NT2/D1 (cell line): ENCODE measurements around the gene SCN9A.

Experiments used
- DNase-seq: peaks from one replicate; pipeline ENCODE4 v3.0.0-alpha.2; 2011; ENCODE audit warnings: low read depth, low spot score
- H3K27me3 ChIP-seq: 2 replicates; pipeline ENCODE4 v1.6.0; 2011; ENCODE audit warnings: mild to moderate bottlenecking; ENCODE audit not compliant: insufficient read length, insufficient read depth
- H3K36me3 ChIP-seq: 2 replicates; pipeline ENCODE4 v1.6.1; 2011; ENCODE audit warnings: mild to moderate bottlenecking, low read length, mixed read lengths; ENCODE audit not compliant: insufficient read depth, insufficient read length
- H3K4me1 ChIP-seq: 2 replicates; pipeline ENCODE4 v1.5.1; 2011; ENCODE audit not compliant: insufficient read depth, insufficient read length
- H3K4me3 ChIP-seq: 2 replicates; pipeline ENCODE4 v1.5.1; 2011; ENCODE audit warnings: low read depth; ENCODE audit not compliant: insufficient read length
- H3K9ac ChIP-seq: 2 replicates; pipeline ENCODE4 v1.6.0; 2011; ENCODE audit warnings: low read depth; ENCODE audit not compliant: insufficient read length
- H3K9me3 ChIP-seq: 2 replicates; pipeline ENCODE4 v1.5.1; 2011; ENCODE audit warnings: mild to moderate bottlenecking, low read length; ENCODE audit not compliant: insufficient read depth
- SUZ12 ChIP-seq: IDR thresholded peaks from 2 replicates; pipeline ENCODE4 v1.6.1; 2011; ENCODE audit not compliant: insufficient read length, insufficient read depth; ENCODE audit errors: extremely low read depth
- YY1 ChIP-seq: IDR thresholded peaks from 2 replicates; pipeline ENCODE4 v1.6.1; 2011; ENCODE audit not compliant: insufficient read length, insufficient read depth
- ZNF274 ChIP-seq: IDR thresholded peaks from 2 replicates; pipeline ENCODE4 v1.6.1; 2011; ENCODE audit warnings: mild to moderate bottlenecking, low read depth, low read length

SCN9A gene

GRCh38 chr2:166334805-166335204, 40.9 kb downstream of the SCN9A start:
- no peak for TF ChIP-seq YY1
- TF ChIP-seq SUZ12 = no peak
- TF ChIP-seq ZNF274 = no peak
- Histone ChIP-seq H3K4me3 (no peak overlapping the region), H3K36me3 (no peaks in the 10 kb centered on the region), H3K4me1 (no peaks in the 10 kb centered on the region), H3K9me3 (no peaks in the 10 kb centered on the region), H3K9ac (no peak overlapping the region), H3K27me3 (no peaks in the 10 kb centered on the region)
- DNase-seq = no peak

GRCh38 chr2:166333801-166334200, 41.9 kb downstream of the SCN9A start:
- no peak overlapping the region for H3K9ac ChIP-seq
- DNase-seq = no peak
- H3K4me3 ChIP-seq = no peak overlapping the region
- no peak for TF ChIP-seq YY1
- no peak for TF ChIP-seq ZNF274
- no peak for TF ChIP-seq SUZ12
- no peaks in the 10 kb centered on the region for H3K36me3 ChIP-seq
- no peaks in the 10 kb centered on the region for H3K9me3 ChIP-seq
- H3K4me1 ChIP-seq = no peaks in the 10 kb centered on the region
- no peaks in the 10 kb centered on the region for H3K27me3 ChIP-seq

GRCh38 chr2:166332106-166332505, 43.6 kb downstream of the SCN9A start:
- DNase-seq = no peak
- Histone ChIP-seq H3K4me3 (no peak overlapping the region), H3K4me1 (no peaks in the 10 kb centered on the region), H3K27me3 (no peaks in the 10 kb centered on the region), H3K36me3 (no peaks in the 10 kb centered on the region), H3K9me3 (no peaks in the 10 kb centered on the region), H3K9ac (no peak overlapping the region)
- no peak for TF ChIP-seq YY1
- no peak for TF ChIP-seq ZNF274
- no peak for TF ChIP-seq SUZ12

- TF ChIP-seq YY1 (no peak), ZNF274 (no peak), SUZ12 (no peak)
- Histone ChIP-seq H3K36me3 (no peaks in the 10 kb centered on the region), H3K4me1 (no peaks in the 10 kb centered on the region), H3K4me3 (no peak overlapping the region), H3K27me3 (no peaks in the 10 kb centered on the region), H3K9me3 (no peaks in the 10 kb centered on the region), H3K9ac (no peak overlapping the region)
- no peak for DNase-seq
These were observed 44.3 kb downstream of the SCN9A start for GRCh38 chr2:166331468-166331867.

- no peaks in the 10 kb centered on the region for H3K9me3 ChIP-seq
These were observed 46.3 kb downstream of the SCN9A start for GRCh38 chr2:166329465-166329864.

GRCh38 chr2:166328147-166328546, 47.6 kb downstream of the SCN9A start:
- H3K9me3 ChIP-seq = no peaks in the 10 kb centered on the region
- no peak for DNase-seq
- H3K36me3 ChIP-seq = no peaks in the 10 kb centered on the region
- H3K27me3 ChIP-seq = no peaks in the 10 kb centered on the region
- no peak overlapping the region for H3K9ac ChIP-seq
- TF ChIP-seq SUZ12 (no peak), ZNF274 (no peak), YY1 (no peak)
- no peak overlapping the region for H3K4me3 ChIP-seq
- no peaks in the 10 kb centered on the region for H3K4me1 ChIP-seq

More at GRCh38 chr2:166329465-166329864, 46.3 kb downstream of the SCN9A start:
- no peak for TF ChIP-seq ZNF274
- no peak for TF ChIP-seq SUZ12
- no peak for TF ChIP-seq YY1
- H3K4me3 ChIP-seq = no peak overlapping the region
- no peak overlapping the region for H3K9ac ChIP-seq
- no peaks in the 10 kb centered on the region for H3K27me3 ChIP-seq
- H3K36me3 ChIP-seq = no peaks in the 10 kb centered on the region
- no peak for DNase-seq
- H3K4me1 ChIP-seq = no peaks in the 10 kb centered on the region

- Histone ChIP-seq H3K27me3 (no peaks in the 10 kb centered on the region), H3K9ac (no peak overlapping the region), H3K36me3 (no peaks in the 10 kb centered on the region), H3K4me3 (no peak overlapping the region), H3K4me1 (no peaks in the 10 kb centered on the region), H3K9me3 (no peaks in the 10 kb centered on the region)
- TF ChIP-seq ZNF274 (no peak), YY1 (no peak), SUZ12 (no peak)
- DNase-seq = no peak
These were observed 54.7 kb downstream of the SCN9A start for GRCh38 chr2:166321076-166321475.
